Measurements from ENCODE around the gene FBXL7.

GRCh38 chr5:15715967-15716366 lies 216.0 kb downstream of the FBXL7 start:
- TF ChIP-seq CTCF (conservative IDR thresholded peaks at IDR 0.05; ENCODE audit: low read length) = no peak
- TF ChIP-seq EZH2phosphoT487 (IDR thresholded peaks at IDR 0.05; ENCODE audit: borderline replicate concordance, low read depth, low read length) = no peak
